Measurements from ENCODE around the gene MEGF9. TPM values are rescaled to one million over a fixed set of nuclear protein-coding genes. Genes with fewer than 3 reads are reported as not detected.

The MEGF9 gene
- total RNA-seq, 2 experiments from 2014 or later, result 4.4 to 4.6 TPM

GRCh38 chr9:120627073-120627472, 87.2 kb downstream of the MEGF9 start:
- Mint-ChIP-seq H3K4me1 (ENCODE audit: low read depth) (peaks cover 8% of the 10 kb centered on the region), H3K27me3 (no peaks in the 10 kb centered on the region), H3K4me3 (no peak overlapping the region), H3K36me3 (no peaks in the 10 kb centered on the region), H3K9me3 (no peaks in the 10 kb centered on the region), H3K27ac (no peak overlapping the region)
- intact Hi-C loops (cut with micrococcal nuclease), result no loop called here
- CTCF ChIA-PET, result interaction anchor here (1.1 kb wide), 1 partner anchor 115 kb away, joined by 3 read pairs; no protein-coding TSS in a partner anchor
- POLR2A ChIA-PET, result no interaction called here
- DNase-seq, result no peak

GRCh38 chr9:120626512-120626911, 87.8 kb downstream of the MEGF9 start:
- intact Hi-C loops (cut with micrococcal nuclease), result no loop called here
- no peaks in the 10 kb centered on the region for H3K9me3 Mint-ChIP-seq
- peaks cover 8% of the 10 kb centered on the region for H3K4me1 Mint-ChIP-seq (ENCODE audit: low read depth)
- no peaks in the 10 kb centered on the region for H3K36me3 Mint-ChIP-seq
- CTCF ChIA-PET, result interaction anchor here (0.6 to 1.1 kb wide), 2 partner anchors 116 to 166 kb away, joined by 3 to 4 read pairs; no protein-coding TSS in a partner anchor
- H3K4me3 Mint-ChIP-seq, result no peak overlapping the region
- DNase-seq, result no peak
- POLR2A ChIA-PET, result no interaction called here
- no peaks in the 10 kb centered on the region for H3K27me3 Mint-ChIP-seq
- no peak overlapping the region for H3K27ac Mint-ChIP-seq

GRCh38 chr9:120625222-120625621, 89.0 kb downstream of the MEGF9 start:
- CTCF ChIA-PET, result no interaction called here

GRCh38 chr9:120622790-120623189, 91.5 kb downstream of the MEGF9 start:
- intact Hi-C loops (cut with micrococcal nuclease), result loop anchor here (5.0 kb wide), 1 partner anchor 115 kb away; no protein-coding TSS in a partner anchor
- Mint-ChIP-seq H3K27ac (no peak overlapping the region), H3K36me3 (no peaks in the 10 kb centered on the region), H3K4me3 (no peak overlapping the region), H3K4me1 (ENCODE audit: low read depth) (peaks cover 8% of the 10 kb centered on the region), H3K27me3 (no peaks in the 10 kb centered on the region), H3K9me3 (no peaks in the 10 kb centered on the region)
- CTCF ChIA-PET, result interaction anchor here (0.6 to 2.1 kb wide), 6 partner anchors 10 to 359 kb away, joined by 3 to 6 read pairs (median 5); no protein-coding TSS in a partner anchor
- no peak for DNase-seq
- POLR2A ChIA-PET, result no interaction called here

More at GRCh38 chr9:120625222-120625621, 89.0 kb downstream of the MEGF9 start:
- POLR2A ChIA-PET, result no interaction called here
- peaks cover 8% of the 10 kb centered on the region for H3K4me1 Mint-ChIP-seq (ENCODE audit: low read depth)
- H3K36me3 Mint-ChIP-seq, result no peaks in the 10 kb centered on the region
- DNase-seq, result no peak
- H3K4me3 Mint-ChIP-seq, result no peak overlapping the region
- intact Hi-C loops (cut with micrococcal nuclease), result no loop called here
- H3K27ac Mint-ChIP-seq, result no peak overlapping the region
- no peaks in the 10 kb centered on the region for H3K9me3 Mint-ChIP-seq
- H3K27me3 Mint-ChIP-seq, result no peaks in the 10 kb centered on the region

- peaks cover 8% of the 10 kb centered on the region for H3K4me1 Mint-ChIP-seq (ENCODE audit: low read depth)
- H3K27ac Mint-ChIP-seq, result no peak overlapping the region
- POLR2A ChIA-PET, result no interaction called here
- H3K27me3 Mint-ChIP-seq, result no peaks in the 10 kb centered on the region
- H3K9me3 Mint-ChIP-seq, result no peaks in the 10 kb centered on the region
- H3K36me3 Mint-ChIP-seq, result peaks cover under 1% of the 10 kb centered on the region
- intact Hi-C loops (cut with micrococcal nuclease), result loop anchor here (5.0 kb wide), 1 partner anchor 115 kb away; no protein-coding TSS in a partner anchor
- no peak overlapping the region for H3K4me3 Mint-ChIP-seq
- CTCF ChIA-PET, result interaction anchor here (0.7 to 2.1 kb wide), 3 partner anchors 10 to 241 kb away, joined by 4 to 5 read pairs (median 5); no protein-coding TSS in a partner anchor
- no peak for DNase-seq
These were observed 92.3 kb downstream of the MEGF9 start for GRCh38 chr9:120621941-120622340.

- Mint-ChIP-seq H3K9me3 (no peaks in the 10 kb centered on the region), H3K4me1 (ENCODE audit: low read depth) (peaks cover under 1% of the 10 kb centered on the region), H3K27me3 (no peaks in the 10 kb centered on the region), H3K27ac (no peak overlapping the region), H3K36me3 (peaks cover 1% of the 10 kb centered on the region), H3K4me3 (no peak overlapping the region)
- POLR2A ChIA-PET, result no interaction called here
- intact Hi-C loops (cut with micrococcal nuclease), result loop anchor here (1.0 to 5.0 kb wide), 2 partner anchors 94 to 117 kb away; partner anchors contain the start of gene MEGF9
- CTCF ChIA-PET, result interaction anchor here (0.6 to 1.8 kb wide), 28 partner anchors 8 to 657 kb away, joined by 3 to 15 read pairs (median 3); no protein-coding TSS in a partner anchor
- peak; percentile 67 for DNase-seq
These were observed 94.3 kb downstream of the MEGF9 start for GRCh38 chr9:120619751-120620655.

- intact Hi-C loops (cut with micrococcal nuclease), result no loop called here
- H3K4me1 Mint-ChIP-seq (ENCODE audit: low read depth), result no peaks in the 10 kb centered on the region
- H3K27me3 Mint-ChIP-seq, result no peaks in the 10 kb centered on the region
- no peak for DNase-seq
- no peaks in the 10 kb centered on the region for H3K9me3 Mint-ChIP-seq
- H3K4me3 Mint-ChIP-seq, result no peak overlapping the region
- peaks cover 1% of the 10 kb centered on the region for H3K36me3 Mint-ChIP-seq
- POLR2A ChIA-PET, result no interaction called here
- H3K27ac Mint-ChIP-seq, result no peak overlapping the region
- CTCF ChIA-PET, result interaction anchor here (1.0 to 1.5 kb wide), 3 partner anchors 11 to 138 kb away, joined by 3 read pairs; no protein-coding TSS in a partner anchor
These were observed 97.0 kb downstream of the MEGF9 start for GRCh38 chr9:120616966-120617935.

- H3K4me3 Mint-ChIP-seq, result no peak overlapping the region
- CTCF ChIA-PET, result interaction anchor here (0.6 to 1.6 kb wide), 3 partner anchors 11 to 753 kb away, joined by 3 to 5 read pairs (median 3); no protein-coding TSS in a partner anchor
- DNase-seq, result no peak
- H3K9me3 Mint-ChIP-seq, result no peaks in the 10 kb centered on the region
- intact Hi-C loops (cut with micrococcal nuclease), result no loop called here
- H3K4me1 Mint-ChIP-seq (ENCODE audit: low read depth), result no peaks in the 10 kb centered on the region
- H3K27ac Mint-ChIP-seq, result no peak overlapping the region
- H3K36me3 Mint-ChIP-seq, result peaks cover 4% of the 10 kb centered on the region
- H3K27me3 Mint-ChIP-seq, result no peaks in the 10 kb centered on the region
- POLR2A ChIA-PET, result no interaction called here
These were observed 102.1 kb downstream of the MEGF9 start for GRCh38 chr9:120612218-120612617.

- Mint-ChIP-seq H3K4me1 (ENCODE audit: low read depth) (no peaks in the 10 kb centered on the region), H3K27ac (no peak overlapping the region), H3K27me3 (no peaks in the 10 kb centered on the region), H3K4me3 (no peak overlapping the region), H3K36me3 (peaks cover 3% of the 10 kb centered on the region), H3K9me3 (no peaks in the 10 kb centered on the region)
- DNase-seq, result no peak
- ChIA-PET POLR2A (no interaction called here), CTCF (interaction anchor here (0.6 to 1.6 kb wide), 3 partner anchors 11 to 753 kb away, joined by 3 to 5 read pairs (median 3); no protein-coding TSS in a partner anchor)
- intact Hi-C loops (cut with micrococcal nuclease), result no loop called here
These were observed 102.6 kb downstream of the MEGF9 start for GRCh38 chr9:120611690-120612068.

GRCh38 chr9:120610975-120611689, 103.1 kb downstream of the MEGF9 start:
- POLR2A ChIA-PET, result interaction anchor here (0.9 kb wide), 1 partner anchor 104 kb away, joined by 3 read pairs; no protein-coding TSS in a partner anchor
- CTCF ChIA-PET, result interaction anchor here (0.6 to 1.6 kb wide), 2 partner anchors 12 to 752 kb away, joined by 3 to 5 read pairs; no protein-coding TSS in a partner anchor
- no peak overlapping the region for H3K4me3 Mint-ChIP-seq
- no peak overlapping the region for H3K27ac Mint-ChIP-seq
- H3K36me3 Mint-ChIP-seq, result peaks cover 3% of the 10 kb centered on the region
- intact Hi-C loops (cut with micrococcal nuclease), result no loop called here
- no peaks in the 10 kb centered on the region for H3K27me3 Mint-ChIP-seq
- no peaks in the 10 kb centered on the region for H3K4me1 Mint-ChIP-seq (ENCODE audit: low read depth)
- H3K9me3 Mint-ChIP-seq, result no peaks in the 10 kb centered on the region
- DNase-seq, result no peak

- intact Hi-C loops (cut with micrococcal nuclease), result no loop called here
- POLR2A ChIA-PET, result no interaction called here
- H3K27me3 Mint-ChIP-seq, result no peaks in the 10 kb centered on the region
- H3K4me1 Mint-ChIP-seq (ENCODE audit: low read depth), result no peaks in the 10 kb centered on the region
- CTCF ChIA-PET, result no interaction called here
- H3K9me3 Mint-ChIP-seq, result no peaks in the 10 kb centered on the region
- DNase-seq, result no peak
- peaks cover 7% of the 10 kb centered on the region for H3K36me3 Mint-ChIP-seq
- no peak overlapping the region for H3K27ac Mint-ChIP-seq
- no peak overlapping the region for H3K4me3 Mint-ChIP-seq
These were observed 104.6 kb downstream of the MEGF9 start for GRCh38 chr9:120609636-120610035.

Measured in activated CD4-positive, alpha-beta memory T cell treated with anti-CD3 and anti-CD28 coated beads for 36 hours (primary cell).